ENCODE results near the gene CDIPT. TPM values are rescaled to one million over a fixed set of nuclear protein-coding genes. Genes with fewer than 3 reads are reported as not detected.

The CDIPT gene
- total and polyA plus RNA-seq, 2 experiments from 2014 or later, result 97.1 to 147 TPM

DNA sequence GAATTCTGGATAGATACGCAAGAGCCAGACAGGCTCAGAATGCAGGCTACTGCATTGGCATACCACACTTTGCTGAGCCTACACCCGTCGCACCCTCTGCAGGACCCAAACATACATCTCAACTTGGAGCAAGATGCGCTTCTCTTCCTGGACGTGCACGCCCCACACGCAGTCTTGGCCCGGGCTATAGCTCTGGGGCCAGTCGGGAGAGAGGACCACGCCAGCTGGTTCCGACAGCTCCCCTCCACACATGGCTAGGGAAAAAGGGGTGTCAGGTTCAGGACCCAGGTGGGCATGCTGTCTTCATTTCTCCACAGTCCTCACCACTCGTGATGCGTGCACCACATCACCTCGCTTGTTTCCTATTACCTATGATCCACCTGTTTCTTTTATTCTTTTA is 15.1 kb upstream of the CDIPT start:
- H4K20me1 ChIP-seq (ENCODE audit: insufficient read depth, poor library complexity, severe bottlenecking), result no peaks in the 10 kb centered on the region
- DNase-seq (ENCODE audit: low spot score), result no peak
- no peak overlapping the region for H3K4me3 ChIP-seq
- no peak for TF ChIP-seq CTCF (IDR thresholded peaks at IDR 0.05; ENCODE audit: poor library complexity)
- no peak for TF ChIP-seq EZH2phosphoT487 (IDR thresholded peaks at IDR 0.05; ENCODE audit: low read depth, severe bottlenecking, unreplicated experiment)
- TF ChIP-seq EZH2 (IDR thresholded peaks at IDR 0.05; ENCODE audit: borderline replicate concordance), result no peak
- H3K4me1 ChIP-seq (ENCODE audit: insufficient read depth), result no peaks in the 10 kb centered on the region
- no peaks in the 10 kb centered on the region for H3K9me3 ChIP-seq (ENCODE audit: low read depth)
- no peak overlapping the region for H3K27ac ChIP-seq
- no peak overlapping the region for H3K4me2 ChIP-seq
- H3K79me2 ChIP-seq, result no peaks in the 10 kb centered on the region
- no peaks in the 10 kb centered on the region for H3K36me3 ChIP-seq (replicated peaks; ENCODE audit: insufficient read depth, low read depth)
- H3K9me2 ChIP-seq (replicated peaks; ENCODE audit: insufficient read depth), result no peaks in the 10 kb centered on the region
- no peak overlapping the region for H2AFZ ChIP-seq
- 97% methylated on average over 14 of the region's 14 CpGs for WGBS (ENCODE audit: low lambda C conversion rate, missing lambda C conversion rate)
- H3K27me3 ChIP-seq, result peaks cover 21% of the 10 kb centered on the region

DNA sequence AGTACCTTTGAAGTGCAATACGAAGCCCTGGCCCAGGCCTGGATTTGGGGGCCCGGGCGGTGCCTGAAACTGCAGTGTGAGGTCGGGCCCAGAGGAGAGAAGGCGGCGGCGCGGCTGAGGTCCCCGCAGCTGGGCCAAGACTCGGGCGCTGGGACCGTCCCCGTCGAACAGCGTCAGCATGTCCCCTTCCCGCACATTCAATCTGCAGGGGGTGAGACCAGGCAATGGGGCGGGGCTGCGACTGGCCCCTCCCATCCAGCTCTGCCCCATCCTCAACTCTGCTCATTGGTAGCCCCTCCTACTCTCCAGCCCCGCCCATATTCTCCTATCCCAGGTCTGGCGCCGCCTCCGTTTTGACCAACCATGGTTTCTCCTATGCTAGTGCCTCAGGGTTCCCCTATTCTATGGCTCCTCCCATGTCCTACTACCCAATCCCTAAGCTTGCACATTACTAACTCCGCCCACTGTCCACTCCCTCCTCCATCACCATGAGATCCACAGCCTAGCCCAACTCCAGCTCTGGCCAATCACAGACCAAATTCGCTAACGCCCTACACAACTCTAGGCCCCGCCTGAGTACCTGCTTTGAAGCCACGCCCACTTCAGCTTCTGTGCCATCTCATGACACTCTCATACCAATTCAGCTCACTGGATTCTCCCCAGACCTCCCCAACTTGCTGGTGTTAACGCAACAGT is 14.4 kb upstream of the CDIPT start:
- no peaks in the 10 kb centered on the region for H3K4me1 ChIP-seq (ENCODE audit: insufficient read depth)
- DNase-seq (ENCODE audit: low spot score), result peak; percentile 19
- H3K27me3 ChIP-seq, result peaks cover 21% of the 10 kb centered on the region
- H3K9me2 ChIP-seq (replicated peaks; ENCODE audit: insufficient read depth), result no peaks in the 10 kb centered on the region
- TF ChIP-seq EZH2 (IDR thresholded peaks at IDR 0.05; ENCODE audit: borderline replicate concordance) (no peak), CTCF (IDR thresholded peaks at IDR 0.05; ENCODE audit: poor library complexity) (no peak), EZH2phosphoT487 (IDR thresholded peaks at IDR 0.05; ENCODE audit: low read depth, severe bottlenecking, unreplicated experiment) (no peak)
- H3K9me3 ChIP-seq (ENCODE audit: low read depth), result no peaks in the 10 kb centered on the region
- no peak overlapping the region for H2AFZ ChIP-seq
- no peak overlapping the region for H3K4me3 ChIP-seq
- 24% methylated on average over 22 of the region's 28 CpGs for WGBS (ENCODE audit: low lambda C conversion rate, missing lambda C conversion rate)
- H3K36me3 ChIP-seq (replicated peaks; ENCODE audit: insufficient read depth, low read depth), result no peaks in the 10 kb centered on the region
- no peaks in the 10 kb centered on the region for H3K79me2 ChIP-seq
- H3K4me2 ChIP-seq, result peak overlapping the region; percentile 68
- no peaks in the 10 kb centered on the region for H4K20me1 ChIP-seq (ENCODE audit: insufficient read depth, poor library complexity, severe bottlenecking)
- H3K27ac ChIP-seq, result no peak overlapping the region

DNA sequence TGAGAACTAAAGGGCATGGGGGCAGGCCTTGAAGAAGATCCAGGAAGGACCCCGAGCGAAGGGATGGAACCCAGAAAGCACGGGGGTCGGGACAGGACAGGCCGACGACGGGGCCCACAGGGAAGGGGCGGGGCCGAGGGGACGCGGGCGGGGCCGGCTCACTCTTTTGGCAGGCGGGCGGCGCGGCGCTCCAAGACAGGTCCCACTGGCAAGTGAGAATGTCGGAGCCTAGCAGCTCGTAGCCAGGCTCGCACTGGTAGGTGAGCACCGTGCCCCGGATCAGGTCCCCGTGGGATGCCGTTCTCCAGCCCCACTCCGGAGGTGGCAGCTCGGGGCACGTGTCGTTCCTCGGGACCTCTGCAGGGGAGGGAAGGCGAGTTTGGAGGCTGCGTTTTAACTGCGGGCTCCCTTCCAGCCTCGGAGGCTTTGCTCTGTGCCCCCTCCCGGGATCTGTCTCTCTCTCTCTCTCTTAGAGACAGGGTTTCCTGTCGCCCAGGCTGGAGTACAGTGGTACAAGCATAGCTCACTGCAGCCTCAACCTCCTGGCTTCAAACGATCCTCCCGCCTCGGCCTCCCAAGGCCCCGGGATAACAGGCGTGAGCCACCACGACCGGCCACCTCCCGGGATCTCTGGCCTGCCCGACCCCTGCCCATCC is 13.7 kb upstream of the CDIPT start:
- TF ChIP-seq EZH2 (IDR thresholded peaks at IDR 0.05; ENCODE audit: borderline replicate concordance) (peak; percentile 59), EZH2phosphoT487 (IDR thresholded peaks at IDR 0.05; ENCODE audit: low read depth, severe bottlenecking, unreplicated experiment) (no peak)
- WGBS (ENCODE audit: low lambda C conversion rate, missing lambda C conversion rate), result 19% methylated on average over 38 of the region's 45 CpGs
- no peak overlapping the region for H3K4me3 ChIP-seq

DNA sequence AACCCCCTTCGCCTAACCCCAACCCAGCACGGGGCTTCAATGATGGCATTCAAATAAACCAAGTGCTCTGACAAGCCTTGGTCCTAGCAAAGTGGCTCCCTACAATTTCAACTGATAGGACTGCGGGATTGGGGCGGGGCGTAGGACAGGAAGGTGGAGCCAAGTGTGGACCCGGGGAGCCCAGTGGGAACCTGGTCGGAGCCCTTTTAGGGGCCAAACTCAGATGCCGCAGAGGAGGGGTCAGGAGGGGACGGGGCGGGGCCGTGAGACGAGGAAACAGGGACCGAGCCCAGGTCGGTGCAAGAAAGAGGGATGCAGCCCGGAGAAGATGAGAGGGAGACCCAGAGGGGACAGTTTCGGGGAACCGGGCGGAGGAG is 13.2 kb upstream of the CDIPT start:
- Histone ChIP-seq H2AFZ (no peak overlapping the region), H3K27me3 (peaks cover 21% of the 10 kb centered on the region), H3K4me2 (peak overlapping the region; percentile 68), H3K27ac (no peak overlapping the region), H3K9me3 (ENCODE audit: low read depth) (no peaks in the 10 kb centered on the region), H3K9me2 (replicated peaks; ENCODE audit: insufficient read depth) (no peaks in the 10 kb centered on the region), H3K4me1 (ENCODE audit: insufficient read depth) (no peaks in the 10 kb centered on the region), H3K79me2 (no peaks in the 10 kb centered on the region), H3K4me3 (no peak overlapping the region), H4K20me1 (ENCODE audit: insufficient read depth, poor library complexity, severe bottlenecking) (no peaks in the 10 kb centered on the region), H3K36me3 (replicated peaks; ENCODE audit: insufficient read depth, low read depth) (no peaks in the 10 kb centered on the region)
- no peak for TF ChIP-seq CTCF (IDR thresholded peaks at IDR 0.05; ENCODE audit: poor library complexity)
- no peak for TF ChIP-seq EZH2 (IDR thresholded peaks at IDR 0.05; ENCODE audit: borderline replicate concordance)
- no peak for TF ChIP-seq EZH2phosphoT487 (IDR thresholded peaks at IDR 0.05; ENCODE audit: low read depth, severe bottlenecking, unreplicated experiment)
- 38% methylated on average over 15 of the region's 18 CpGs for WGBS (ENCODE audit: low lambda C conversion rate, missing lambda C conversion rate)
- DNase-seq (ENCODE audit: low spot score), result no peak

More for the DNA sequence above, 13.7 kb upstream of the CDIPT start:
- Histone ChIP-seq H3K9me2 (replicated peaks; ENCODE audit: insufficient read depth) (no peaks in the 10 kb centered on the region), H3K9me3 (ENCODE audit: low read depth) (no peaks in the 10 kb centered on the region), H3K36me3 (replicated peaks; ENCODE audit: insufficient read depth, low read depth) (no peaks in the 10 kb centered on the region), H2AFZ (no peak overlapping the region), H3K79me2 (no peaks in the 10 kb centered on the region), H4K20me1 (ENCODE audit: insufficient read depth, poor library complexity, severe bottlenecking) (no peaks in the 10 kb centered on the region), H3K27ac (no peak overlapping the region), H3K4me1 (ENCODE audit: insufficient read depth) (no peaks in the 10 kb centered on the region), H3K27me3 (peaks cover 21% of the 10 kb centered on the region), H3K4me2 (peak overlapping the region; percentile 68)
- no peak for DNase-seq (ENCODE audit: low spot score)
